SK-N-SH (cell line): ENCODE data around the gene ARHGAP26. TPM values are rescaled to one million over a fixed set of nuclear protein-coding genes. Genes with fewer than 3 reads are reported as not detected.

Experiments used
- CTCF ChIA-PET: fragments of 300-600, 350-600 bp; formaldehyde crosslinking; extraction: SDS; loops from one replicate; lab custom pipeline; 2021; lab: Yijun Ruan, JAX
- POLR2A ChIA-PET: fragments of 350-600 bp; sonication (Branson Sonifier 250); formaldehyde crosslinking; extraction: SDS; loops from one replicate; lab custom pipeline; 2020; ENCODE audit warnings: antibody characterized with exemption, inconsistent platforms; lab: Yijun Ruan, JAX
- DNase-seq: peaks from one replicate; pipeline ENCODE4 v3.0.0; 2012
- H2AFZ ChIP-seq: fragments of 200-600 bp; sonication (generic); 2 replicates; pipeline ENCODE4 v1.8.1; 2016; ENCODE audit warnings: antibody characterized with exemption, mild to moderate bottlenecking, low read depth
- H3F3A ChIP-seq: fragments of 200-600 bp; sonication (generic); replicated peaks from 2 replicates; pipeline ENCODE3; 2016; ENCODE audit warnings: antibody characterized with exemption, mild to moderate bottlenecking; ENCODE audit not compliant: insufficient read depth
- H3K27ac ChIP-seq, 2 experiments: fragments of 200-500 bp in 1 of 2; fragments of 200-600 bp in 1 of 2; sonication (Bioruptor generic) in 1 of 2; sonication (generic), shearing (Covaris generic) in 1 of 2; 2 replicates each; pipeline versions ENCODE4 v1.5.1 to v1.6.1; 2014 to 2016; ENCODE audit warnings: low read depth in 2 of 2, inconsistent platforms in 1 of 2, low read length in 1 of 2, mild to moderate bottlenecking in 1 of 2, mixed read lengths in 1 of 2
- H3K27me3 ChIP-seq: fragments of 200-600 bp; sonication (generic), shearing (Covaris generic); 2 replicates; pipeline ENCODE4 v1.6.1; 2016; ENCODE audit warnings: mixed run types; ENCODE audit not compliant: insufficient read depth
- H3K36me3 ChIP-seq, 2 experiments: fragments of 200-500 bp in 1 of 2; fragments of 200-600 bp in 1 of 2; sonication (Bioruptor generic) in 1 of 2; sonication (generic) in 1 of 2; replicated peaks in 1 of 2; 2 replicates each; pipeline versions ENCODE3 to v1.5.1; 2014 to 2016; ENCODE audit warnings: low read length in 1 of 2, mild to moderate bottlenecking in 1 of 2; ENCODE audit not compliant: insufficient read depth in 2 of 2, control insufficient read depth in 1 of 2
- H3K4me1 ChIP-seq, 2 experiments: fragments of 200-500 bp in 1 of 2; fragments of 200-600 bp in 1 of 2; sonication (Bioruptor generic) in 1 of 2; sonication (generic), shearing (Covaris generic) in 1 of 2; 2 replicates each; pipeline versions ENCODE4 v1.5.1 to v1.6.1; 2014 to 2016; ENCODE audit warnings: low read depth in 1 of 2, low read length in 1 of 2, mixed run types in 1 of 2; ENCODE audit not compliant: insufficient read depth in 2 of 2, control insufficient read depth in 1 of 2
- H3K4me2 ChIP-seq: fragments of 200-600 bp; sonication (generic), shearing (Covaris generic); 2 replicates; pipeline ENCODE4 v1.6.1; 2017; ENCODE audit warnings: mixed run types
- H3K4me3 ChIP-seq, 2 experiments: fragments of 200-500 bp in 1 of 2; fragments of 200-600 bp in 1 of 2; sonication (Bioruptor generic) in 1 of 2; sonication (generic), shearing (Covaris generic) in 1 of 2; 2 replicates each; pipeline versions ENCODE4 v1.5.1 to v1.8.1; 2014 to 2016; ENCODE audit warnings: low read depth in 2 of 2, inconsistent platforms in 1 of 2, low read length in 1 of 2, mild to moderate bottlenecking in 1 of 2, mixed read lengths in 1 of 2, moderate library complexity in 1 of 2
- H3K79me2 ChIP-seq: fragments of 200-600 bp; sonication (generic); 2 replicates; pipeline ENCODE4 v1.8.1; 2017; ENCODE audit warnings: mild to moderate bottlenecking; ENCODE audit not compliant: insufficient read depth
- H3K9ac ChIP-seq: fragments of 200-600 bp; sonication (generic); 2 replicates; pipeline ENCODE4 v1.6.1; 2017; ENCODE audit warnings: mixed run types
- H3K9me2 ChIP-seq: fragments of 200-600 bp; sonication (generic); 2 replicates; pipeline ENCODE4 v1.6.1; 2017; ENCODE audit warnings: mixed run types
- H3K9me3 ChIP-seq: fragments of 200-600 bp; sonication (generic); 2 replicates; pipeline ENCODE4 v1.6.1; 2017; ENCODE audit warnings: mixed run types, mild to moderate bottlenecking, moderate library complexity
- H4K20me1 ChIP-seq: fragments of 200-600 bp; sonication (generic); 2 replicates; pipeline ENCODE4 v1.6.1; 2017; ENCODE audit warnings: mild to moderate bottlenecking, mixed run types; ENCODE audit not compliant: insufficient read depth
- CHD2 ChIP-seq: fragments of 150-350 bp; IDR thresholded peaks from 2 replicates; pipeline ENCODE4 v1.6.1; 2018; ENCODE audit warnings: low read length; ENCODE audit not compliant: partially characterized antibody
- ELF1 ChIP-seq: IDR thresholded peaks from 2 replicates; pipeline ENCODE4 v1.4.0; 2012
- FOSL2 ChIP-seq: IDR thresholded peaks from 2 replicates; pipeline ENCODE4 v1.4.0; 2012; ENCODE audit warnings: low read depth, mild to moderate bottlenecking, moderate library complexity, borderline replicate concordance
- MEF2A ChIP-seq: IDR thresholded peaks from 2 replicates; pipeline ENCODE4 v1.4.0; 2012; ENCODE audit warnings: low read depth, borderline replicate concordance
- NFIC ChIP-seq: IDR thresholded peaks from 2 replicates; pipeline ENCODE4 v1.4.0; 2012; ENCODE audit warnings: borderline replicate concordance
- NRF1 ChIP-seq: IDR thresholded peaks from 2 replicates; pipeline ENCODE4 v1.6.1; 2012; ENCODE audit warnings: low read depth, mild to moderate bottlenecking, low read length
- POLR2AphosphoS5 ChIP-seq: IDR thresholded peaks from 2 replicates; pipeline ENCODE4 v1.6.1; 2012; ENCODE audit warnings: low read depth, low read length
- WGBS: methylation state at CpG from one replicate; pipeline ENCODE4 v1.1.6; 2017; ENCODE audit warnings: low lambda C conversion rate; 5-methylcytosine and 5-hydroxymethylcytosine counted together
- polyA plus RNA-seq, 3 experiments: library from polyadenylated mRNA; depleted of rRNA; stranded (reverse); fragments of >200 nt; gene quantifications; 2 replicates each; pipeline ENCODE4 v1.2.3, GENCODE V29; 2012
- TF ChIP-seq, protein P1 (sequence below): IDR thresholded peaks from 2 replicates; pipeline ENCODE4 v1.4.0; 2012; ENCODE audit warnings: low read depth
- TF ChIP-seq, protein P2 (sequence below): fragments of 150-350 bp; IDR thresholded peaks from 2 replicates; pipeline ENCODE4 v1.6.1; 2017; ENCODE audit warnings: antibody characterized with exemption, low read length, low read depth, borderline replicate concordance
- TF ChIP-seq, protein P3 (sequence below): fragments of 150-350 bp; IDR thresholded peaks from 2 replicates; pipeline ENCODE4 v1.6.1; 2016; ENCODE audit warnings: mild to moderate bottlenecking, low read depth, low read length
- TF ChIP-seq, protein P4 (sequence below): IDR thresholded peaks from 2 replicates; pipeline ENCODE4 v1.4.0; 2012; ENCODE audit warnings: low read depth, borderline replicate concordance
- TF ChIP-seq, protein P5 (sequence below): fragments of 200-600 bp; sonication (generic); IDR thresholded peaks from 2 replicates; pipeline ENCODE4 v1.6.1; 2017; ENCODE audit warnings: antibody characterized with exemption, mild to moderate bottlenecking, moderate library complexity
- TF ChIP-seq, protein P6 (sequence below): IDR thresholded peaks from 2 replicates; pipeline ENCODE4 v1.4.0; 2012; ENCODE audit warnings: low read depth, borderline replicate concordance

ARHGAP26 gene
- polyA plus RNA-seq, 1 of the 3 experiments (the other 2 are of a cell fraction) = 6.1 TPM

DNA sequence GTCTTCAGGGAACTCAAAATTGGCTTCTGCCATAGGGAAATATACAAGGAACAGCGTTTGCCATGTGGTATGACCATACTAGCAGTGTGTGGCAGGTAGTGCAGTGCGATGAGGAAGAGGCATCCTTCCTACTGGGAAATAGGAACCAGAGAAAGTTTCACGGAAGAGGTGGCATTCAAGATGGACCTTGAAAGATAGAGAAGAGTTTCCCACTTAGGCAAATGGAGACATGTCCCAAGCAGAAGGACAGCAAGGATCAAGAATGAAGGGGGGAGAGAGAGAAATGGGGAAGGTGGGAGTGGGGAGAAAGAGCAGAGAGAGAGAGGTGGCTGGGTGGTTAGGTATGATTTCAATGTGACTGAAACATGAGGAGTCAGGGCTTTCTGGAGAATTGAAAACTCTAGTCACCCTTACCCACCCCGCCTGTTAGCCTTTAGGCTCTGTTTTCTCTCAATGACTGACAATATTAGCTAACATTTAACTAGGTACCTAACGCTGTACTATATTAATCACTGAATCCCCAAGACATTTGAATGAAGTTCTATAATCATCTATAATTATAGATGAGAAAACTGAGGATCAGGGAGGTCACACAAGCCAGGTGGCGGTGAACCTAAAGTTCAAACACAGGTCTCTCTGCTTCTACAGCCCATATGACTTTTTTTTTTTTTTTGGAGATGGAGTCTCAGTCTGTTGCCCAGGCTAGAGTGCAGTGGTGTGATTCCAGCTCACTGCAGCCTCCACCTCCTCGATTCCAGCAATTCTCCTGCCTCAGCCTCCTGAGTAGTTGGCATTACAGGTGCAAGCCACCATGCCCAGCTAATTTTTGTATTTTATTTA, 462.0 kb downstream of the ARHGAP26 start:
- H3K36me3 ChIP-seq = no peaks in the 10 kb centered on the region
- no peaks in the 10 kb centered on the region for H3F3A ChIP-seq
- H3K27ac ChIP-seq = no peak overlapping the region
- H3K9me2 ChIP-seq = no peaks in the 10 kb centered on the region
- no peaks in the 10 kb centered on the region for H4K20me1 ChIP-seq
- H3K4me1 ChIP-seq = peaks cover 5 to 7% of the 10 kb centered on the region in 2 experiments; a peak in 1 of 4 replicates
- ChIA-PET CTCF (no interaction called here), POLR2A (no interaction called here)
- no peaks in the 10 kb centered on the region for H3K27me3 ChIP-seq
- H3K4me3 ChIP-seq = no peak overlapping the region
- no peak overlapping the region for H2AFZ ChIP-seq
- H3K4me2 ChIP-seq = no peak overlapping the region
- no peaks in the 10 kb centered on the region for H3K9me3 ChIP-seq
- no peak for DNase-seq
- no peak overlapping the region for H3K9ac ChIP-seq
- H3K79me2 ChIP-seq = no peaks in the 10 kb centered on the region
- 90% methylated on average over 7 of the region's 7 CpGs for WGBS
- TF ChIP-seq NFIC (no peak), CHD2 (no peak)
- TF ChIP-seq, protein P1, sequence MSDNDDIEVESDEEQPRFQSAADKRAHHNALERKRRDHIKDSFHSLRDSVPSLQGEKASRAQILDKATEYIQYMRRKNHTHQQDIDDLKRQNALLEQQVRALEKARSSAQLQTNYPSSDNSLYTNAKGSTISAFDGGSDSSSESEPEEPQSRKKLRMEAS = no peak
- TF ChIP-seq, protein P2, sequence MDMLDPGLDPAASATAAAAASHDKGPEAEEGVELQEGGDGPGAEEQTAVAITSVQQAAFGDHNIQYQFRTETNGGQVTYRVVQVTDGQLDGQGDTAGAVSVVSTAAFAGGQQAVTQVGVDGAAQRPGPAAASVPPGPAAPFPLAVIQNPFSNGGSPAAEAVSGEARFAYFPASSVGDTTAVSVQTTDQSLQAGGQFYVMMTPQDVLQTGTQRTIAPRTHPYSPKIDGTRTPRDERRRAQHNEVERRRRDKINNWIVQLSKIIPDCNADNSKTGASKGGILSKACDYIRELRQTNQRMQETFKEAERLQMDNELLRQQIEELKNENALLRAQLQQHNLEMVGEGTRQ = no peak
- TF ChIP-seq, all 33 proteins: peak for 0

DNA sequence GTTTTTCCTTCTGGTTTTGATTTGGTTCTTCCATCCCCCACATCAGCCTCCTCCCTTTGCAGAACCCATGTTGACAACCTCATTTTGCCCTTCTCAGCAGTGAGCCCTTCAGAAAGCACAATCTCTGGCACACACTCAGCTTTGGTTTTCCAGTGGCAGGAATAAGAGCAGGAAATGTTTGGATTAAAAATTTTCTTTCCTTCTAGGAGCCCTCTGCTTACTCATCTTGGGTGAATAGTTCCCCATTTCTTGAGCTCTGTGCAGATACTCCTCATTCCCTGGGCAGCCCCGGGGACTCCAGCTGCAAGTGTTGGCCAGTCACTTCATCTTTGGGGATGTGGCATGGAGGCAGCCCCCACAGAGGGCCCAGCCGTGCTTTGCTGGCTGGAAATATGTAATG, 462.9 kb downstream of the ARHGAP26 start:
- TF ChIP-seq, protein P3, sequence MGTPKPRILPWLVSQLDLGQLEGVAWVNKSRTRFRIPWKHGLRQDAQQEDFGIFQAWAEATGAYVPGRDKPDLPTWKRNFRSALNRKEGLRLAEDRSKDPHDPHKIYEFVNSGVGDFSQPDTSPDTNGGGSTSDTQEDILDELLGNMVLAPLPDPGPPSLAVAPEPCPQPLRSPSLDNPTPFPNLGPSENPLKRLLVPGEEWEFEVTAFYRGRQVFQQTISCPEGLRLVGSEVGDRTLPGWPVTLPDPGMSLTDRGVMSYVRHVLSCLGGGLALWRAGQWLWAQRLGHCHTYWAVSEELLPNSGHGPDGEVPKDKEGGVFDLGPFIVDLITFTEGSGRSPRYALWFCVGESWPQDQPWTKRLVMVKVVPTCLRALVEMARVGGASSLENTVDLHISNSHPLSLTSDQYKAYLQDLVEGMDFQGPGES = no peak
- TF ChIP-seq NRF1 (no peak), ELF1 (no peak), POLR2AphosphoS5 (no peak), FOSL2 (no peak), MEF2A (no peak)
- TF ChIP-seq, protein P4, sequence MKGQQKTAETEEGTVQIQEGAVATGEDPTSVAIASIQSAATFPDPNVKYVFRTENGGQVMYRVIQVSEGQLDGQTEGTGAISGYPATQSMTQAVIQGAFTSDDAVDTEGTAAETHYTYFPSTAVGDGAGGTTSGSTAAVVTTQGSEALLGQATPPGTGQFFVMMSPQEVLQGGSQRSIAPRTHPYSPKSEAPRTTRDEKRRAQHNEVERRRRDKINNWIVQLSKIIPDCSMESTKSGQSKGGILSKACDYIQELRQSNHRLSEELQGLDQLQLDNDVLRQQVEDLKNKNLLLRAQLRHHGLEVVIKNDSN = no peak
- TF ChIP-seq, protein P5, sequence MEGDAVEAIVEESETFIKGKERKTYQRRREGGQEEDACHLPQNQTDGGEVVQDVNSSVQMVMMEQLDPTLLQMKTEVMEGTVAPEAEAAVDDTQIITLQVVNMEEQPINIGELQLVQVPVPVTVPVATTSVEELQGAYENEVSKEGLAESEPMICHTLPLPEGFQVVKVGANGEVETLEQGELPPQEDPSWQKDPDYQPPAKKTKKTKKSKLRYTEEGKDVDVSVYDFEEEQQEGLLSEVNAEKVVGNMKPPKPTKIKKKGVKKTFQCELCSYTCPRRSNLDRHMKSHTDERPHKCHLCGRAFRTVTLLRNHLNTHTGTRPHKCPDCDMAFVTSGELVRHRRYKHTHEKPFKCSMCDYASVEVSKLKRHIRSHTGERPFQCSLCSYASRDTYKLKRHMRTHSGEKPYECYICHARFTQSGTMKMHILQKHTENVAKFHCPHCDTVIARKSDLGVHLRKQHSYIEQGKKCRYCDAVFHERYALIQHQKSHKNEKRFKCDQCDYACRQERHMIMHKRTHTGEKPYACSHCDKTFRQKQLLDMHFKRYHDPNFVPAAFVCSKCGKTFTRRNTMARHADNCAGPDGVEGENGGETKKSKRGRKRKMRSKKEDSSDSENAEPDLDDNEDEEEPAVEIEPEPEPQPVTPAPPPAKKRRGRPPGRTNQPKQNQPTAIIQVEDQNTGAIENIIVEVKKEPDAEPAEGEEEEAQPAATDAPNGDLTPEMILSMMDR = no peak
- TF ChIP-seq, protein P6, sequence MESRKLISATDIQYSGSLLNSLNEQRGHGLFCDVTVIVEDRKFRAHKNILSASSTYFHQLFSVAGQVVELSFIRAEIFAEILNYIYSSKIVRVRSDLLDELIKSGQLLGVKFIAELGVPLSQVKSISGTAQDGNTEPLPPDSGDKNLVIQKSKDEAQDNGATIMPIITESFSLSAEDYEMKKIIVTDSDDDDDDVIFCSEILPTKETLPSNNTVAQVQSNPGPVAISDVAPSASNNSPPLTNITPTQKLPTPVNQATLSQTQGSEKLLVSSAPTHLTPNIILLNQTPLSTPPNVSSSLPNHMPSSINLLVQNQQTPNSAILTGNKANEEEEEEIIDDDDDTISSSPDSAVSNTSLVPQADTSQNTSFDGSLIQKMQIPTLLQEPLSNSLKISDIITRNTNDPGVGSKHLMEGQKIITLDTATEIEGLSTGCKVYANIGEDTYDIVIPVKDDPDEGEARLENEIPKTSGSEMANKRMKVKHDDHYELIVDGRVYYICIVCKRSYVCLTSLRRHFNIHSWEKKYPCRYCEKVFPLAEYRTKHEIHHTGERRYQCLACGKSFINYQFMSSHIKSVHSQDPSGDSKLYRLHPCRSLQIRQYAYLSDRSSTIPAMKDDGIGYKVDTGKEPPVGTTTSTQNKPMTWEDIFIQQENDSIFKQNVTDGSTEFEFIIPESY = no peak
- TF ChIP-seq, protein P1 = no peak
- no peaks in the 10 kb centered on the region for H4K20me1 ChIP-seq
- H3K27ac ChIP-seq = no peak overlapping the region
- no peak overlapping the region for H3K4me3 ChIP-seq
- POLR2A ChIA-PET = no interaction called here
- H3K79me2 ChIP-seq = no peaks in the 10 kb centered on the region
- WGBS = 91% methylated on average over 2 of the region's 2 CpGs
- H3K27me3 ChIP-seq = no peaks in the 10 kb centered on the region
- no peak overlapping the region for H3K9ac ChIP-seq
- no peaks in the 10 kb centered on the region for H3F3A ChIP-seq
- peaks cover 5 to 7% of the 10 kb centered on the region in 2 experiments; a peak in 1 of 4 replicates for H3K4me1 ChIP-seq
- no peak overlapping the region for H2AFZ ChIP-seq
- no peaks in the 10 kb centered on the region for H3K36me3 ChIP-seq
- no peak for DNase-seq
- no peak overlapping the region for H3K4me2 ChIP-seq
- no peaks in the 10 kb centered on the region for H3K9me2 ChIP-seq
- CTCF ChIA-PET = no interaction called here
- H3K9me3 ChIP-seq = no peaks in the 10 kb centered on the region
